Activated T-cell treated with anti-CD3 and anti-CD28 coated beads for 4 hours (primary cell): ENCODE measurements around the gene CHST8.

Experiments used
- DNase-seq: peaks from one replicate; pipeline ENCODE4 v3.0.0-alpha.2; 2020

Gene CHST8

GRCh38 chr19:33797802-33798671, 176.3 kb downstream of the CHST8 start:
- DNase-seq = no peak

GRCh38 chr19:33798681-33799111, 176.9 kb downstream of the CHST8 start:
- no peak for DNase-seq

GRCh38 chr19:33799476-33799875, 177.7 kb downstream of the CHST8 start:
- no peak for DNase-seq

- no peak for DNase-seq
These were observed 178.4 kb downstream of the CHST8 start for GRCh38 chr19:33800012-33800680.

GRCh38 chr19:33801411-33801810, 179.7 kb downstream of the CHST8 start:
- no peak for DNase-seq

GRCh38 chr19:33802001-33802400, 180.2 kb downstream of the CHST8 start:
- DNase-seq = no peak

- DNase-seq = no peak
These were observed 181.0 kb downstream of the CHST8 start for GRCh38 chr19:33802801-33803200.

GRCh38 chr19:33803383-33803782, 181.6 kb downstream of the CHST8 start:
- DNase-seq = no peak

GRCh38 chr19:33804021-33804799, 182.5 kb downstream of the CHST8 start:
- no peak for DNase-seq

- DNase-seq = no peak
These were observed 183.6 kb downstream of the CHST8 start for GRCh38 chr19:33805313-33805712.

GRCh38 chr19:33805840-33806433, 184.2 kb downstream of the CHST8 start:
- no peak for DNase-seq

- DNase-seq = no peak
These were observed 184.7 kb downstream of the CHST8 start for GRCh38 chr19:33806434-33806881.

- DNase-seq = no peak
These were observed 186.6 kb downstream of the CHST8 start for GRCh38 chr19:33808399-33808798.

GRCh38 chr19:33809960-33810359, 188.2 kb downstream of the CHST8 start:
- no peak for DNase-seq

- DNase-seq = no peak
These were observed 189.1 kb downstream of the CHST8 start for GRCh38 chr19:33810821-33811220.

- no peak for DNase-seq
These were observed 189.5 kb downstream of the CHST8 start for GRCh38 chr19:33811246-33811645.

GRCh38 chr19:33811736-33812387, 190.1 kb downstream of the CHST8 start:
- no peak for DNase-seq

- no peak for DNase-seq
These were observed 190.9 kb downstream of the CHST8 start for GRCh38 chr19:33812388-33813330.

GRCh38 chr19:33813391-33814101, 191.8 kb downstream of the CHST8 start:
- no peak for DNase-seq
